RWPE2 (cell line): ENCODE measurements around the gene PCNT.
A peak's percentile ranks its signal among the peaks of the same experiment; 100 is the strongest.

ENCODE experiments used
- ATAC-seq: fragments of 200-7000 bp; cut with Tn5 transposase; 3 replicates; pipeline ENCODE4 v1.9.1; 2021; ENCODE audit warnings: low read depth
- DNase-seq: peaks from one replicate; pipeline ENCODE4 v3.0.0-alpha.2; 2020; ENCODE audit warnings: low spot score
- H3K27ac ChIP-seq: fragments of 450-650 bp; 2 replicates; pipeline ENCODE4 v1.5.1; 2017; ENCODE audit warnings: mild to moderate bottlenecking; ENCODE audit not compliant: poor library complexity, severe bottlenecking
- H3K27me3 ChIP-seq: fragments of 250-450 bp; sonication (Bioruptor Pico); 2 replicates; pipeline ENCODE4 v1.5.1; 2021; ENCODE audit warnings: mild to moderate bottlenecking, moderate library complexity; ENCODE audit not compliant: insufficient read depth, poor library complexity, severe bottlenecking
- H3K36me3 ChIP-seq: fragments of 250-450 bp; sonication (Bioruptor Pico); 2 replicates; pipeline ENCODE4 v1.5.1; 2020; ENCODE audit warnings: low read depth, mild to moderate bottlenecking, moderate library complexity
- H3K4me1 ChIP-seq: fragments of 250-450 bp; sonication (Bioruptor Pico); 2 replicates; pipeline ENCODE4 v1.5.1; 2021; ENCODE audit warnings: mild to moderate bottlenecking, moderate library complexity; ENCODE audit not compliant: insufficient read depth, poor library complexity, severe bottlenecking
- H3K4me3 ChIP-seq: fragments of 250-450 bp; sonication (Bioruptor Pico); 2 replicates; pipeline ENCODE4 v1.5.1; 2021; ENCODE audit warnings: mild to moderate bottlenecking, moderate library complexity; ENCODE audit not compliant: severe bottlenecking
- H3K9me3 ChIP-seq: fragments of 250-450 bp; sonication (Bioruptor Pico); 2 replicates; pipeline ENCODE4 v1.5.1; 2021; ENCODE audit warnings: mild to moderate bottlenecking, moderate library complexity; ENCODE audit not compliant: severe bottlenecking
- TF ChIP-seq, protein P1 (sequence below): fragments of 450-650 bp; IDR thresholded peaks from one replicate; pipeline ENCODE4 v1.5.1; 2017; ENCODE audit warnings: mild to moderate bottlenecking, moderate library complexity; ENCODE audit not compliant: poor library complexity, severe bottlenecking

PCNT gene

DNA sequence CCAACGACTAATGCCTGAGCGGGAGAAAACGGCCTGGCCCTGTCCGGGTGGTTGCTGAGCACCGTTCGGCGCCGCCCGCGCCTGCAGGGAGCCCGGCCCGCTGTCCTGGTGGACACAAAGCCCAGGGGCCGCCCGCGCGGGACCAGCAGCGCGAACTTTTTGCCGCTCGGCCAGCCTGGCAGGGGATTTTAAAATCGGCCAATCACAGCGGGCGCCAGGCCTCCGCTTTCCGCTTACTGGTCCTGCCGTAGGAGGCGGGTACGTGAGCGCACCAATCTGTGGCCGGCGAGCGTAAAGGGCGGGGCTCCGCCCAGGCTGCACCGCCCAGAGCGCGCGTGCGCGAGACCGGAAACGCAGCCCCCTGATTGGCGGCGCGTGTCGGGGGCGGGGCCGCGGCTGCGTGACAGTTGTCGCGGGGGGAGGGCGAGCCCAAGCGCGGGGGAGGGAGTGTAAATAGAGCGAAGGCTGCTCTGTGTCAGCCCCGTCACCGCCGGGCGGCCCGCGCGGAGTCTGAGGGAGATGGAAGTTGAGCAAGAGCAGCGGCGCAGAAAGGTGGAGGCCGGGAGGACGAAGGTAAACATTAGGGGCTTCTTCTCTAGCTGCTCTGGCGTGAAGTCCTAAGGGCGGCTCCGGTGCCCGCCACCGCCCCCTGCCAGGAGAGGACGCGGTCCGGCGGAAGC, at the start of gene PCNT, which contains the start of gene C21orf58:
Gene PCNT (plus strand): TSS at position 447 of the 680 bp plus-strand sequence. CDS start 73 bp downstream, at position 520.
Gene C21orf58 (minus strand): TSS at position 161 of the 680 bp plus-strand sequence. CDS start 1,132 bp downstream, outside the sequence.
- Histone ChIP-seq H3K4me1 (peaks cover 12% of the 10 kb centered on the region), H3K27me3 (no peaks in the 10 kb centered on the region), H3K4me3 (peak within 1 kb of the TSS; percentile 88), H3K9me3 (no peaks in the 10 kb centered on the region), H3K36me3 (peaks cover 27% of the 10 kb centered on the region), H3K27ac (peak within 1 kb of the TSS; percentile 85)
- ATAC-seq (peak; percentile 82), DNase-seq (peak; percentile 97)
- TF ChIP-seq, protein P1, sequence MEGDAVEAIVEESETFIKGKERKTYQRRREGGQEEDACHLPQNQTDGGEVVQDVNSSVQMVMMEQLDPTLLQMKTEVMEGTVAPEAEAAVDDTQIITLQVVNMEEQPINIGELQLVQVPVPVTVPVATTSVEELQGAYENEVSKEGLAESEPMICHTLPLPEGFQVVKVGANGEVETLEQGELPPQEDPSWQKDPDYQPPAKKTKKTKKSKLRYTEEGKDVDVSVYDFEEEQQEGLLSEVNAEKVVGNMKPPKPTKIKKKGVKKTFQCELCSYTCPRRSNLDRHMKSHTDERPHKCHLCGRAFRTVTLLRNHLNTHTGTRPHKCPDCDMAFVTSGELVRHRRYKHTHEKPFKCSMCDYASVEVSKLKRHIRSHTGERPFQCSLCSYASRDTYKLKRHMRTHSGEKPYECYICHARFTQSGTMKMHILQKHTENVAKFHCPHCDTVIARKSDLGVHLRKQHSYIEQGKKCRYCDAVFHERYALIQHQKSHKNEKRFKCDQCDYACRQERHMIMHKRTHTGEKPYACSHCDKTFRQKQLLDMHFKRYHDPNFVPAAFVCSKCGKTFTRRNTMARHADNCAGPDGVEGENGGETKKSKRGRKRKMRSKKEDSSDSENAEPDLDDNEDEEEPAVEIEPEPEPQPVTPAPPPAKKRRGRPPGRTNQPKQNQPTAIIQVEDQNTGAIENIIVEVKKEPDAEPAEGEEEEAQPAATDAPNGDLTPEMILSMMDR = no peak

DNA sequence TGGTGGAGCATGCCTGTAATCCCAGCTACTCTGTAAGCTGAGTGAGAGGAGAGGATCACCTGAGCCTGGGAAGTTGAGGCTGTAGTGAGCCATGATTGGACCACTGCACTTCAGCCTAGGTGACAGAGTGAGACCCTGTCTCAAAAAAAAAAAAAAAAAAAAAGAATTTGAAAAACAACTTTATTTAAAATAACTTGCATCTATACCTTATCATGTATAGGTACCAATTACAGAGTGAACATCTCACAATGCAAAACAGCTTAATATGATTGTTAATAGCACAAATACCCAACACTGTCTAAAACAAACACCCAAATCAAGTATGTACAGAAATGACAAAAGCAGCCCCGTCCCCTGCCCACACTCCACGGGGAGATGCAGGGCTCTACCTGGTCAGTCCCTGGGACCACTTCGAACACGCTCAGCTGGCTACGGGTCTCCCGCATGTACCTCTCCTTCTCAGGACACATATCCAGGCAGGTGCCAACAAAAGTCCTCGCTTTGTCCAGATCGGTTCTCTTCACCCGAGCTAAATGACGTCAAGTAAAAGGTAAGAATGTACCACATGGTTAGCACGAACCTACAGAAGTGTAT, 49.1 kb upstream of the PCNT start:
- H3K4me1 ChIP-seq = no peaks in the 10 kb centered on the region
- no peaks in the 10 kb centered on the region for H3K27me3 ChIP-seq
- no peak overlapping the region for H3K4me3 ChIP-seq
- H3K9me3 ChIP-seq = no peaks in the 10 kb centered on the region
- ATAC-seq (no peak), DNase-seq (no peak)
- H3K27ac ChIP-seq = no peak overlapping the region
- H3K36me3 ChIP-seq = peaks cover 98% of the 10 kb centered on the region
- TF ChIP-seq, protein P1 = no peak

GRCh38 chr21:46284077-46284644, 39.8 kb upstream of the PCNT start:
- H3K27me3 ChIP-seq = no peaks in the 10 kb centered on the region
- H3K9me3 ChIP-seq = no peaks in the 10 kb centered on the region
- H3K36me3 ChIP-seq = peaks cover 73% of the 10 kb centered on the region
- DNase-seq (no peak), ATAC-seq (no peak)
- TF ChIP-seq, protein P1 = no peak
- peaks cover 23% of the 10 kb centered on the region for H3K4me1 ChIP-seq
- H3K27ac ChIP-seq = no peak overlapping the region
- no peak overlapping the region for H3K4me3 ChIP-seq

- Histone ChIP-seq H3K4me1 (peaks cover 23% of the 10 kb centered on the region), H3K36me3 (peaks cover 67% of the 10 kb centered on the region), H3K27ac (peak overlapping the region; percentile 87), H3K27me3 (no peaks in the 10 kb centered on the region), H3K4me3 (peak overlapping the region; percentile 92), H3K9me3 (no peaks in the 10 kb centered on the region)
- ATAC-seq (no peak), DNase-seq (no peak)
- TF ChIP-seq, protein P1 = no peak
Measured at GRCh38 chr21:46284733-46285132, 39.2 kb upstream of the PCNT start.
